Frontal cortex (tissue), 4 donors: Measurements from ENCODE around the gene TTC9C. TPM values are rescaled to one million over a fixed set of nuclear protein-coding genes. Genes with fewer than 3 reads are reported as not detected.
"Not testable (repeated sequence)": the region's sequence is repeated elsewhere in the genome, so short reads cannot be mapped to it uniquely, and the experiment has no call there.

Source experiments
- DNase-seq, 2 donors: peaks; one replicate each; pipeline ENCODE4 v3.0.0; 2012; ENCODE audit warnings: low spot score in 2 of 2
- FAIRE-seq: peaks from 2 replicates; lab custom pipeline; 2012; peaks lifted over from hg19 to GRCh38; lab: Jason Lieb, UNC
- total RNA-seq: library from RNA; depleted of rRNA; stranded (reverse); fragments of >200 nt; gene quantifications from one replicate; pipeline ENCODE4 v1.2.3, GENCODE V29; 2014
- donor health status: control.
- donor health status: control.
- donor health status: control.

The TTC9C gene
- total RNA-seq, result 26.9 TPM

DNA sequence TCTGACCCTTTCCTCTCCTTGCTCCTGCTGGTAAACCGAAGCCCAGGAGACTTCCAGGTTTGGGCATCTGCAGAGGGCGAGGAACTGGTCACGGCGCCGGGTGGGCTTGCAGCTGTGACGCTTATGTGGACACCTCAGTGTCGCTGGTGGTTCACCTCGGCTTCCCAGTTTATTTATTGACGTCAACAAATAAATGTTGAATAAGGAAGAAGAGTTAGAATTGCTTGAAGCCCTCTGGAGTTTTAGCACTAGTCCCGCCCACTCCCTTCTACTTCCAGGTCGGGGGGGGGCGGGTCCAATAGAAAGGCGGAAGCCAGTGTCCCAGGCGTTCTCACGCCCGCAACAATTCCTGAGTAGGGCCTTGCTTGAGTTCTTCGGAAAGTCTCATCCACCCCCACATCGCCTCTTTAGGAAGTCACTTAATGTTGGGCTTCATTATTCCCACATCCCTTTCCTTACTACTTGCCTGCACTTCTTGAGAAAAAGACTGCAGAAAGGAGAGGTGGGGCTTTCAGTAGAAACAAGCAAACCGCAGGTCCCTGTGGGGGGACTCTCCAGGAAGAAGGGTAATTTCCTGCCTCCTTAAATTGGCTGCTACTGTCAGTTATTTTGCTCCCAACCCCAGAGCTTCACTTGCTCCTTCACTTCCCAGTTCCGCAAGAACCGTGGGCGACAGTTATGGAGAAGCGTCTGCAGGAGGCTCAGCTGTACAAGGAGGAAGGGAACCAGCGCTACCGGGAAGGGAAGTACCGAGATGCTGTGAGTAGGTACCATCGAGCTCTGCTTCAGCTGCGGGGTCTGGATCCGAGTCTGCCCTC lies at the start of gene TTC9C:
Gene TTC9C, plus strand, starts transcription at position 316 of the 818 bp plus-strand sequence. Its CDS starts 363 bp downstream, at position 679.
- no peak for FAIRE-seq
- DNase-seq, result peak; percentile 73 to 75

- no peak for FAIRE-seq
Observed at GRCh38 chr11:62678770-62679696, 49.3 kb upstream of the TTC9C start, which contains the start of gene UBXN1. TSS of gene UBXN1 (minus strand) at chr11:62679073. CDS start at chr11:62678923, 150 bp downstream.

GRCh38 chr11:62680825-62681240 lies 47.5 kb upstream of the TTC9C start:
- no peak for FAIRE-seq

More at GRCh38 chr11:62678770-62679696, 49.3 kb upstream of the TTC9C start, which contains the start of gene UBXN1:
- peak; percentile 88 to 91 for DNase-seq

GRCh38 chr11:62682518-62682917 lies 45.8 kb upstream of the TTC9C start:
- FAIRE-seq (no peak), DNase-seq (no peak)

More at GRCh38 chr11:62680825-62681240, 47.5 kb upstream of the TTC9C start:
- DNase-seq, result peak in 1 of 2 donors; percentile 37

DNA sequence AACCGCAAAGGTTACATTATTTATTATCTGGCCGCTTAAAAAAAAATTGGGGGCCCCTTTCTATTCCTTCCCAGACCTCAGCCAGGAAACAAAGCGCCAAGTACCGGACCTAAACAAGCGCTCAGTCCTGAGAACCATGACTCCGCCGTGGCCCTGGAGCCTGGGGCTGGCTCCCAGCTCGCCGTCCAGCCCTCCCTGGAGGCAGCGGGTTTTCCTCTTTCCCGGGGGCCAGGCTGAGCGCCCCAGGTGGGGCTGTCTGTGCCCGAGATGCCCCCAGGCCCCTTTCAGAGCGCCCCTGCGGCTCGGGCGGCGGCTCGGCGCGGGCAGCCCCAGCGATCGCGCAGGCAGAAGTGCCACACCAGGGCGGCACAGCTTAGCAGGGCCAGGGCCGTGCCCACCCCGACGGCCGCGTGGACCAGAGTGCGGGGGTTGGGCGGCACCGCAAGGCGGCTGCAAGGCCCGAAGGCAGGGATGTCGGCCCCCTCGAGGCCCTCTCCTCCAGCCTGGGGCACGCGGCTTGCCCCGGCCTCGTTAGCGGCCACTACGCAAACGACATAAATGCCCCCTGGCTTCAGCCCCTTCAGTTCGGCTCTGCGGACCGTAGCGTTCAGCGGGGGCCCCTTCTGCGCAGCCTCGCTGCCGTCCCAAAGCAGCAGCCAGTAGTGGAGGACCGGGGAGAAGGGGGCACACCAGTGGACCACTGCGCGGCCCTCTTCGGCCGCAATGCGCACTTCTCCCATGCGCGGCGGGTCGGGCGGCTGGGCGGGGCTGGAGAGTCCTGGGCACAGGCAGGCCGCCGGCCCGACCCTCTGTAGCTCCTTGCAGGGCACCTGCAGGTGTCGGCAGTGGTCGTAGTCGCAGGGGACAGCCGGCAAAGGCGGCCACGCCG lies 40.5 kb upstream of the TTC9C start:
- FAIRE-seq (no peak), DNase-seq (no peak)

- FAIRE-seq (no peak), DNase-seq (no peak)
Observed at GRCh38 chr11:62688491-62688890, 39.8 kb upstream of the TTC9C start.

DNA sequence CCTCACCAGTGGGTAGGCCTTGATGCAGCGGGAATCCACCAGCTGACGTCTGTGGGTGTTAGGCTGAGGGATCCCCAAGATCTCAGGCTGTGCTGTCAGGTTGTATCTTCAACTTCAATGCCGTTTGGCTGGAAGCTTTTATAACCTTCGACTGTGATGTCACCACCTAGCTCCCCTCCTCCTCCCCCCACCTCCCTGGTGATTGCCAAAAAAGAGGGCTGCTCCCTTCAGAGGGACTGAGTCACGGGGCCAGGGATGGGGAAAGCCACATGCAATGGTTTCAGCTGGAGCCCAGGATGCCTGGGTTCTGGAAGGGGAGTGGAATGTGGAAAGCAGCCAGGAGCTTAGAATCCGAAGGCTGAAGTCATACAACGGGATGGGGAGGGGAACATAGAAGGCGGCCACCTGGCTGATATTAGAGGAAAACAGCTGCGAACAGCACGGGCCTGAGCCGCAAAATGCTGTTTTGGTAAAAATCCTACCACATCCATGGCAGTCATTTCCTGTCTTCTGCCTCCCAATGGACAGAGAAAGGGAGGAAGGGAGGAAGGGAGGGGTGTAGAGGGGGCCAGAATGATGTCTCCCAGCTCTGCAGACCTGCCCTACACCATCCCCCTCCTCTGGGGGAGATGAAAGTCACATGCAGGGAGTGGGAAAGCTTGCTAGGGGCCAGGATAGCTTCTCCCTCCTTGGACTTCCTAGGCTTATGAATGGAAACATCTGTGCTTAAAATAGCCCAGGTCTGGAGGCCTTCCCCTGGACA lies 38.7 kb upstream of the TTC9C start, which contains the start of gene LRRN4CL:
Gene LRRN4CL, minus strand, starts transcription at position 110 of the 763 bp plus-strand sequence. CDS start 1,022 bp downstream, outside the sequence.
- FAIRE-seq (no peak), DNase-seq (peak; percentile 14 to 70)

DNA sequence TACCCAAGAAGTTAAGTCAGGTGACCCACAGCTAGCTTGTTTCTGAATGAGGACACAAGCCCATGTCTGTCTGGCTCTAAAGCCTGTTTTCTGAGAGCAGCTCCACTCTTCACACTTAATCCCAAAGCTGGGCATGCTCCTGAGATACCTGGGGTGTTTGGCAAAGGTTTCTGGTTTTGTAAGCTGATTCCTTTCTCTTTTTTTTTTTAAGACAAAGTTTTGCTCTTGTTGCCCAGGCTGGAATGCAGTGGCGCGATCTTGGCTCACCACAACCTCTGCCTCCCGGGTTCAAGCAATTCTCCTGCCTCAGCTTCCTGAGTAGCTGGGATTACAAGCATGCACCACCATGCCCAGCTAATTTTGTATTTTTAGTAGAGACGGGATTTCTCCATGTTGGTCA lies 34.7 kb upstream of the TTC9C start:
- not testable (repeated sequence) for FAIRE-seq, DNase-seq

GRCh38 chr11:62694455-62695167 lies 33.7 kb upstream of the TTC9C start:
- FAIRE-seq (no peak), DNase-seq (peak; percentile 59 to 75)

DNA sequence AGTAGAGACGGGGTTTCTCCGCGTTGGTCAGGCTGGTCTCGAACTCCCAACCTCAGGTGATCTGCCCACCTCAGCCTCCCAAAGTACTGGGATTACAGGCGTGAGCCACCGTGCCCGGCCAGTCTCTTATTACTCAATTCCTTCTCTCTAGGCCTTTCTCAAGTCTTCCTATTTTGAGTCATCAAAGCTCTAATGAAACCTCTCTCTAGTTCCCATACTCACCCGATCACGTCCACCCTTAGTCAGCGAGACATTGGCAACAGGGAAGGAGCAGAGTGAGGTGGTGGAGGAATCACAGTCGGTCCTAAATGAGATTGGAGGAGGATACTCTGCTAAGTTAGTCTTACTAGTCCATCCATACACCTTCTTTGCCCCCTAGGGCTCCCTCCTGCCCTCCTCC lies 26.0 kb upstream of the TTC9C start:
- DNase-seq (no peak), FAIRE-seq (no peak)

- not testable (repeated sequence) for FAIRE-seq, DNase-seq
Observed at GRCh38 chr11:62703921-62704320, 24.4 kb upstream of the TTC9C start.

GRCh38 chr11:62705413-62705812 lies 22.9 kb upstream of the TTC9C start:
- FAIRE-seq, result no peak
- DNase-seq, result no peak

- no peak for FAIRE-seq
- DNase-seq, result peak; percentile 93 to 97
Observed at GRCh38 chr11:62705880-62706849, 22.1 kb upstream of the TTC9C start.

DNA sequence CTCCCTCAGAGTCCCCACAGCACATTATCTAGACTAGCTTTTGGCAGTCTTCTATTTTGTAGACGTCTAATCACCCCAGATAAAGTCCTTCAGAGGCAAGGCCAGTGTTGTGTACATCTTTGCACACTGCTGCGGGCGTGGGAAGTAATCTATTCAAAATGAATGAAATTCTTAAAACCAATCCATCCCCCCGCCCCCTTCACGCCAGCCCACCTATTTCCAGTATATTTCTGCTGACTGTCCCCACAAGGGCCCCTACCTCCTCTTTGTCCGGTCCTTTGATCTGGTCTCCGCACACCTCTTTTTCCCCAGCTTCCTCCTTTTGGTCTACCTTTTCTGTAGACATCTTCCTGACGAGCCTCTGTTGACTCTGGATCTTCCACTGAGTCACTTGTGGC lies 21.4 kb upstream of the TTC9C start:
- DNase-seq, result no peak
- no peak for FAIRE-seq

- DNase-seq (peak; percentile 39 to 53), FAIRE-seq (no peak)
Observed at GRCh38 chr11:62707277-62707861, 20.9 kb upstream of the TTC9C start, which contains the start of the genes BSCL2 and GNG3. TSS of gene BSCL2 (minus strand) at chr11:62707424. CDS start at chr11:62707195, 229 bp downstream. TSS of gene GNG3 (plus strand) at chr11:62707676. CDS start at chr11:62708296, 620 bp downstream.

DNA sequence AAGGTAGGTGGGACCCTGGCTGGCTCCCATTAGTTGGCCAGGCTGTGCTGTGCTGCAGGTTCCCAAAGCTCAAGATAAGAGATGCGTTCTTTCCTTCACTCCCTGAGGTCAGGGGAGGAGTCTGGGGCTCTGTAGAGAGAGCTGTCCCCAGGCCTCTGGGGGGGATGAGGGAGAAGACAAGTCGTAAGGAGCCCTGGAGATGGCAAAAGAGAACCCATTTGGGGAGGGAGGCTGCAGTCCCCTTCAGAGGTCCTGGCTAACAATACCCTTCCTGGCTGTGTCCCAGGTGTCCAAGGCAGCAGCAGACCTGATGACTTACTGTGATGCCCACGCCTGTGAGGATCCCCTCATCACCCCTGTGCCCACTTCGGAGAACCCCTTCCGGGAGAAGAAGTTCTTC lies 19.9 kb upstream of the TTC9C start:
- DNase-seq (no peak), FAIRE-seq (no peak)
